Neural cell (in vitro differentiated cells): ENCODE measurements around the gene DEFB132.

Source experiments
- EP300 ChIP-seq: fragments of 450-650 bp; conservative IDR thresholded peaks from 2 replicates; pipeline ENCODE4 v1.6.1; 2014; ENCODE audit warnings: antibody characterized with exemption, mild to moderate bottlenecking, moderate library complexity; ENCODE audit not compliant: poor library complexity, severe bottlenecking
- EZH2 ChIP-seq: fragments of 200-600, 300-800 bp; shearing (Covaris generic), sonication (generic); IDR thresholded peaks from 2 replicates; pipeline ENCODE4 v1.6.1; 2014; ENCODE audit warnings: antibody characterized with exemption, low read length, borderline replicate concordance, mild to moderate bottlenecking; ENCODE audit not compliant: insufficient read depth, poor library complexity, severe bottlenecking
- MXI1 ChIP-seq: fragments of 450-650 bp; conservative IDR thresholded peaks from 2 replicates; pipeline ENCODE4 v1.6.1; 2014; ENCODE audit warnings: antibody characterized with exemption, mild to moderate bottlenecking; ENCODE audit not compliant: poor library complexity, severe bottlenecking
- POLR2AphosphoS5 ChIP-seq: IDR thresholded peaks from 2 replicates; pipeline ENCODE4 v1.6.1; 2012
- SMC3 ChIP-seq: fragments of 450-650 bp; conservative IDR thresholded peaks from 2 replicates; pipeline ENCODE4 v1.6.1; 2014; ENCODE audit warnings: antibody characterized with exemption, mild to moderate bottlenecking, moderate library complexity; ENCODE audit not compliant: poor library complexity
- TAF1 ChIP-seq: IDR thresholded peaks from 2 replicates; pipeline ENCODE4 v1.6.1; 2012; ENCODE audit warnings: low read depth
- TF ChIP-seq, protein P1 (sequence below): fragments of 450-650 bp; IDR thresholded peaks from 2 replicates; pipeline ENCODE4 v1.5.1; 2014; ENCODE audit warnings: antibody characterized with exemption, mild to moderate bottlenecking, moderate library complexity; ENCODE audit not compliant: poor library complexity, severe bottlenecking
- TF ChIP-seq, protein P2 (sequence below): IDR thresholded peaks from 2 replicates; pipeline ENCODE4 v1.6.1; 2012; ENCODE audit warnings: borderline replicate concordance

DNA sequence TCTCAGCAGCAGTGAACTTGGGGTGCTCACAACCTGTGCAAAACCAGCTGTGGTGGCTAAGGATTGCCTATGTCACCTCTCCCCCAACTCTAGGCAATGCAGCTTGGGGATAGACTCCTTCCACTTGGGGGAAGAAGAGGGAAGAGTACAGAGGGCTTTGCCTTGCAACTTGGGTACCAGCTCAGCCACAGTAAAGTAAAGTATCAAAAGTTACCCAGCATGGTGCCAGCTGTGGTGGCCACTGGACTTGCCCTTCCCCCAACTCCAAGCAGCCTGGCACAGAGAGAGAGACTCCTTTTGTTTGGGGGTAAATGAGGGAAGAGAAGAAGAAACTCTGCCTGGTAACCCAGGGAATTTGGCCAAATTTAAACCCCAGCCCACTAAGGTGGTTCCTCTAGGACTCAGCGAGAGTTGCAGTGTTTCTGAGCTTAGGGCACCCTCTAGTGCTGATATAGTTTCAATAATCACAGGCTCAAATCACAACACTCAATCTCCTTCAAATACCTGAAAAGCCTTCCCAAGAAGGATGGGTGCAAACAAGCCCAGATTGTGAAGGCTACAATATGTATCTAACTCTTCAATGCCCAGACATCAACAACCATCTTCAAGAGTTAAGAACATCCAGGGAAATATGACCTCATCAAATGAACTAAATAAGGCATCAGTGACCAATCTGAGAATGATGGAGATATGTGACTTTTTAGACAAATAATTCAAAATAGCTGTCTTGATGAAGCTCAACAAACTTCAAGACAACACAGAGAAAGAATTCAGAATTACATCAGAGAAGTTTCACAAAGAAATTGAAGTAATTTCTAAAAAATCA is 38.0 kb upstream of the DEFB132 start:
- TF ChIP-seq POLR2AphosphoS5 (no peak), SMC3 (peak; percentile 76), EZH2 (no peak), MXI1 (no peak), EP300 (no peak), TAF1 (no peak)
- TF ChIP-seq, protein P1, sequence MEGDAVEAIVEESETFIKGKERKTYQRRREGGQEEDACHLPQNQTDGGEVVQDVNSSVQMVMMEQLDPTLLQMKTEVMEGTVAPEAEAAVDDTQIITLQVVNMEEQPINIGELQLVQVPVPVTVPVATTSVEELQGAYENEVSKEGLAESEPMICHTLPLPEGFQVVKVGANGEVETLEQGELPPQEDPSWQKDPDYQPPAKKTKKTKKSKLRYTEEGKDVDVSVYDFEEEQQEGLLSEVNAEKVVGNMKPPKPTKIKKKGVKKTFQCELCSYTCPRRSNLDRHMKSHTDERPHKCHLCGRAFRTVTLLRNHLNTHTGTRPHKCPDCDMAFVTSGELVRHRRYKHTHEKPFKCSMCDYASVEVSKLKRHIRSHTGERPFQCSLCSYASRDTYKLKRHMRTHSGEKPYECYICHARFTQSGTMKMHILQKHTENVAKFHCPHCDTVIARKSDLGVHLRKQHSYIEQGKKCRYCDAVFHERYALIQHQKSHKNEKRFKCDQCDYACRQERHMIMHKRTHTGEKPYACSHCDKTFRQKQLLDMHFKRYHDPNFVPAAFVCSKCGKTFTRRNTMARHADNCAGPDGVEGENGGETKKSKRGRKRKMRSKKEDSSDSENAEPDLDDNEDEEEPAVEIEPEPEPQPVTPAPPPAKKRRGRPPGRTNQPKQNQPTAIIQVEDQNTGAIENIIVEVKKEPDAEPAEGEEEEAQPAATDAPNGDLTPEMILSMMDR = peak; percentile 68
- TF ChIP-seq, protein P2, sequence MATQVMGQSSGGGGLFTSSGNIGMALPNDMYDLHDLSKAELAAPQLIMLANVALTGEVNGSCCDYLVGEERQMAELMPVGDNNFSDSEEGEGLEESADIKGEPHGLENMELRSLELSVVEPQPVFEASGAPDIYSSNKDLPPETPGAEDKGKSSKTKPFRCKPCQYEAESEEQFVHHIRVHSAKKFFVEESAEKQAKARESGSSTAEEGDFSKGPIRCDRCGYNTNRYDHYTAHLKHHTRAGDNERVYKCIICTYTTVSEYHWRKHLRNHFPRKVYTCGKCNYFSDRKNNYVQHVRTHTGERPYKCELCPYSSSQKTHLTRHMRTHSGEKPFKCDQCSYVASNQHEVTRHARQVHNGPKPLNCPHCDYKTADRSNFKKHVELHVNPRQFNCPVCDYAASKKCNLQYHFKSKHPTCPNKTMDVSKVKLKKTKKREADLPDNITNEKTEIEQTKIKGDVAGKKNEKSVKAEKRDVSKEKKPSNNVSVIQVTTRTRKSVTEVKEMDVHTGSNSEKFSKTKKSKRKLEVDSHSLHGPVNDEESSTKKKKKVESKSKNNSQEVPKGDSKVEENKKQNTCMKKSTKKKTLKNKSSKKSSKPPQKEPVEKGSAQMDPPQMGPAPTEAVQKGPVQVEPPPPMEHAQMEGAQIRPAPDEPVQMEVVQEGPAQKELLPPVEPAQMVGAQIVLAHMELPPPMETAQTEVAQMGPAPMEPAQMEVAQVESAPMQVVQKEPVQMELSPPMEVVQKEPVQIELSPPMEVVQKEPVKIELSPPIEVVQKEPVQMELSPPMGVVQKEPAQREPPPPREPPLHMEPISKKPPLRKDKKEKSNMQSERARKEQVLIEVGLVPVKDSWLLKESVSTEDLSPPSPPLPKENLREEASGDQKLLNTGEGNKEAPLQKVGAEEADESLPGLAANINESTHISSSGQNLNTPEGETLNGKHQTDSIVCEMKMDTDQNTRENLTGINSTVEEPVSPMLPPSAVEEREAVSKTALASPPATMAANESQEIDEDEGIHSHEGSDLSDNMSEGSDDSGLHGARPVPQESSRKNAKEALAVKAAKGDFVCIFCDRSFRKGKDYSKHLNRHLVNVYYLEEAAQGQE = no peak
